GM21723 (cell line): ENCODE data around the gene FBXO10.
A peak's percentile ranks its signal among the peaks of the same experiment; 100 is the strongest.

ENCODE experiments used
- ATAC-seq: cut with Tn5 transposase; IDR thresholded peaks from one replicate; pipeline ENCODE4 v1.9.1; 2021; ENCODE audit warnings: mild to moderate bottlenecking, moderate library complexity; ENCODE audit not compliant: unreplicated experiment

Gene FBXO10

DNA sequence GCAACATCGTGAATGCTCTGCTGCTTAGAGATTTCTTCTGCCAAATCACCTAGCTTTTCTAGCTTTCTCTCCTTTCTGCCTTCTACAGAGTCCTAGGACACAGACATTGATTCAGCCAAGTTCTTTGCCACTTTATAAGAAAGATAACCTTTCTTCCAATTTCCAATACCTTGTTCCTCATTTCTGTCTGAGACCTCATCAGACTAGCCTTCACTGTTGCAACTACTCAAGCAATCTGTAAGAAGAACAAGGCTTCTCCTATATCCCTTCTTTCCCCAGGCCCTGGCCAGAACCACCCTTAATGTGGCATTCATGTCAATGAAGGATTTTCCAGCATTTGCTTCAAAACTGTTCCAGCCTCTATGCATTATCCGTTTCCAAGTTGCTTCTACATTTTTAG, 24.3 kb downstream of the FBXO10 start:
- ATAC-seq = no peak

DNA sequence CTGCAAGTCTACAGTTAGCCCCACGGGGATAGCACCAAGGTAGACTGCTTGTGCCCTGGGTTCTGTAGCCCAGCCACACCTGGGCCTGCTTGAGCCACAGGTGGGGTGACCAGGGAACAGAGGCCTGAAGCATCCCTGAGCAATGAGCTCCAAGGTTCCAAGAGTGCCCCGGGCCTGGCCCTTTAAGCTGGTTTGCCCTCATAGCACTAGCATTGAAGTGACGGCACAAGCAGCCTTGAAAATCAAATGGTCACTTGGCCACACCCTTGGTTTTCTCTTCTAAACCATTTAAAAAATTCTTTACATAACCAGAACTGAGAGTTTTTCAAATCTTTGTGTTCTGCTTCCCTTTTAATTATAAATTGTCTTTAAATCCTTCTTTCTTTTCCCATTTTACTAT, 24.7 kb downstream of the FBXO10 start:
- no peak for ATAC-seq

DNA sequence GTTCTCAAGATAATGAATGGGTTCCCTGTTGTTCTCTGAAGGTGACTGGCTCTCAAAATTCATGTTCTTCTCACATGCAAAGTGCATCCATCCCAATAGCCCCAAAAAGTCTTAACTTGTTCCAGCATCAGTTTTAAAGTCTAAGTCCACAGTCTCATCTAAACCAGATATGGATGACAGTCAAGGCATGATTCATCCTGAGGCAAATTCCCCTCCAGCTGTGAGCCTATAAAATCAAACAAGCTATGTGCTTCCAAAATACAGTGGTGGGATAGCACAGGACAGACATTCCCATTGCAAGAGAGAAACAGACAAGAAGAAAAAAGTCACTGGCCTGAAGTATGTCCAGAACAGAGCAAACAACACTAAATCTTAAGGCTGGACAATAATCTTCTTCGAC, 25.4 kb downstream of the FBXO10 start:
- no peak for ATAC-seq

DNA sequence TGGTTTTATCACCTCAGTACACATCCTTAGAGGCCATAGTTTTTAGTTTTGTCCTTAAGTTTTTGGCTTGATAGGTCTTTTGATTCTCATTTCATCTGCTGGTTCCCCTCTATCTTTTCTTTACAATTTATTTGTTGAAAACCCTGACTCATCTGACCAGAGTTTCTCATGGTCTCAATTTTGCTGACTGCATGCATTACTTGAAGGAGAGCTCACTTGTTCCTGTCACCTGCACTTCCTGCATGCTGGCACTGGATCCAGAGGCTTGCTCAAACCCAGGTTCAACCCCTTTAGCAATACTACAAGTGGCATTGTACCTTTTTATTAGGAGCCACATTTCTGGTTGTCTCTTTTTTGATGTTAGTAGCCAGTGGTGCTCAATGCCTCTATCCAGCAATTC, 26.7 kb downstream of the FBXO10 start:
- no peak for ATAC-seq

DNA sequence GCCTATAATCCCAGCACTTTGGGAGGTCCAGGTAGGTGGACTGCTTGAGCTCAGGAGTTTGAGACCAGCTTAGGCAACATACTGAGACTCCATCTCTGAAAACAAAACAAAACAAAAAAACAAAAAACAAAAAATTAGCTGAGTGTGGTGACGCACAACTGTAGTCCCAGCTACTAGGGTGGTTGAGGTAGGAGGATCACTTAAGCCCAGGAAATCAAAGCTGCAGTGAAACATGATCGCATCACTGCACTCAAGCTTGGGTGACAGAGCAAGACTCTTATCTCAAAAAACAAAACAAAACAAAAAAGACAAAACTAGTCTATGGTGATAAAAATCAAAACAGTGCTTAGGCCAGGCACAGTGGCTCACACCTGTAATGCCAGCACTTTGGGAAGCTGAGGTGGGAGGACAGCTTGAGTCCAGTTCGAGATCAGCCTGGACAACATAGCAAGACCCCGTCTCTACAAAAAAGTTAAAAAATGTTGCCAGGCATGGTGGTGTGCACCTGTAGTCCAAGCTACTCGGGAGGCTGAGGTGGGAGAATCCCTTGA, 28.8 kb downstream of the FBXO10 start:
- no peak for ATAC-seq

DNA sequence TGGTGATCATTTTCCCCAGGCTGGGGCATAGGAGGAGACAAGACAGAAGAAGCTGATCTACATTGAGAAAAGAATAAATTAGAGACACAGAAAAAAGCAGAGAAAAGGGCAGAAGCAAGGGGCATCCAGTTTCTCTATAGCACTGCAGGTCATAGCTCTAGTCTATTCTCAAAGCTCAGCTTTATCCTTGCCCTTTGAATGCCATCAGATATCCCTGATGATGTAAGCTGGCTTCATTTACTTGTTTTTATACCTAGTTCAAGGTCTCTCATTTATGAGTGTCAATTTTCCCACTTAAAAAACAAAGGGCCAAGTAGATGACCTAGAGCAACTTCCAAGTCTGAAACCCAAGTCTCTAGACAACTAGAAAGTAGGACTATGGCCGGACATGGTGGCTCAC, 32.7 kb downstream of the FBXO10 start:
- ATAC-seq = no peak

DNA sequence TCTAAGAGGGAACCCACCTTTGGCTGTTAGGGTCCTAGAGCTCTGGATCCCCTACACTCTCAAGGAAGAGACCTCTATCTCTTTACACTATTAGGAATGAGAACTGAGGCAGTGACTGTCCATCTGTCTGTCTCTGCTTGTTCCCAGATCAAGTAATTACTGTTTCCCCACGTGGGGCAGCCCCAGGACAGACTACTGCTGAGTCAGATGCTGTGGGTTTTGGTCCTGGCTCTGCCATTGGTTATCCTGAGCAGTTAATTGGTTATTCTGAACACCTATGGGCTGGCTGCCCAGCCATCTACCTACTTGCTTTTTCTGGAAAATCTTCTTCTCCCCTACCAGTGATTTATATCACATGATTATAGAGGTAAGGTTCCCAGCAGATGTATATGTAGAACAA, 33.3 kb downstream of the FBXO10 start:
- ATAC-seq = no peak

DNA sequence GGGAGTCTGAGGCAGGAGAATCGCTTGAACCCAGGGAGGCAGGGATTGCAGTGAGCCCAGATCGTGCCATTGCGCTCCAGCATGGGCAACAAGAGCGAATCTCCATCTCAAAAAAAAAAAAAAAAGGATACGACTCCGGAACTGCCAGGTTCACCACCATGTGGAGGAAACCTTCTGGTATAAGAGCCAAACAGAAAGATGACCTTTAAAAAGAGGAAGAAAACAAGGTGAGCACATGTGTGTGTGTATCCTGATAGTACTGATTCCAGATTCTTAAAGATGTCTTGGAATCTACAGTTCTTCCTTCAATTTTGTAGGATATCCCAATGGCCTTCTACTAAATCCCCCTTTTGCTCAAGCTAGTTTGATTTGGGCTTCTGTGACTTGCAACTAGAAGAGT, 33.7 kb downstream of the FBXO10 start:
- ATAC-seq = no peak

DNA sequence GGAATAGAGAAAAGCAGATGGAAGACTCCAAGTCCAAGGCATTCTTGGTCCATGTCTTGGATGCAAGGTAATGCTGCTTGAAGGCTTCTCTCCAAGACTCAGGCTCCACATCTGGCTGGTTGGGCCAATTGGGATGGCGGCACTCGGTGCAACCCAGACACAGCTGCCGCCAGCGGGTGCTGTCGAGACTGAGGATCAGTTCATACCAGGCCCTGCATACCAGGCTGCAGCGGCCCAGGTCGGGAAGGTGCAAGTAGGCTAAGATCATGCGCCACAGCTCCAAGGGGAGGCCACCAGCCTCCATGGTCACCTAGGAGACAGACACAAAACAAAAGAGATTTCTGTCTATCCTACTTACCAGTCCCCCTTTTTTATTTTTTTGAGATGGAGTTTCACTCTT, 34.7 kb downstream of the FBXO10 start:
- no peak for ATAC-seq

DNA sequence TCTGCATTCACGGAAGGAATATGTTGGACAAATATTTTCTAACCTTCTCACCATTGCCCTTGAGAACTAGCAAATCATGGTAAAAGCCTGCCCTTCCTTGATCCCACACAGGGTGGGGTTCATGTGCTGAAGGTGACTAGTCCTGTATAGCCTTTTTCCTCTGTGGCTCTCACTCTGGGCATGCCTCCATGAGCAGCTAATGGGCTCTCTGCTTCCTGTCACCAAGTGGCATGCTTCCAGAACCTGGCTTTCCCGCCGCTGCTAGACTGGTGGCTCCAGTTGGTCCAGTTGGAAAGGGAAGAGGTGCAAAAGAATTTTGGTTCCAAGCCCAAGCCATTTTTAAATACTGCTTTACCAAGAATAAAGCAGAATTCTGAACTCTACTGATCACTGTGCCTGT, 35.5 kb downstream of the FBXO10 start:
- ATAC-seq = no peak

DNA sequence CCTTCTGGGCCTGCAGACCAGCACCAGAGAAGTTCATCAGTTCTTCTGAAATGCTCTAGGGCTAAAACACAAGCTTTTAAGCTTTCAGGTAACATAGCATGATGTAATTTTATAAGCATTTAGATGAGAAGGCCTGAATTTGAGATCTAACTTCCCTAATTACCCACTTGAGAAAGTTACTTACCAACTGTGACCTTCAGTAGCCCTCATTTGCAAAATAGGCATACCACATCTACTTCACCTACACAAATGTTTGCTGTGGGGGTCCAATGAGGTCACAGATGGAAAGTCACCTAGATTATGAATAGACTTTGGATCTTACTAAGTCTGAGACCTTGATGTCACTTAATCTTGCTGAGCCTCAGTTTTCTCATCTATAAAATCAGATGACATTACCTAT, 36.5 kb downstream of the FBXO10 start:
- no peak for ATAC-seq

DNA sequence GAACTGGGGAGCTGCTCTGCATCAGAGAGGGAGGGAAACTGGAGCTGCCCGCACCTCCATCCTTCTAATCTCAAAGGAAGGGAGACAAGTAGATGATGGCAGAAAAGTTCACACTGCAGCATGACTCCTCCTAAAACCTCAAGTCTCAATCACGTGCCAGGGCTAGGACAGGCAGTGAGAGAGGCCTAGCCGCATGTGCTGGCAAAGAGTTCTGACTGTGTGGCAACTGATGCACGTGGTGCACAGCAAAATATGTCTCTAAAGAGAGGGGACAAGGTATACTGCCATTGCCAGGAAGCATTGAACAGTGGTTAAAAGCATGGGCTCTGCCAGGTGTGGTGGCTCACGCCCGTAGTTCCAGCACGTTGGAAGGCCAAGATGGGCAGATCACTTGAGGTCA, 38.1 kb downstream of the FBXO10 start:
- ATAC-seq = no peak

DNA sequence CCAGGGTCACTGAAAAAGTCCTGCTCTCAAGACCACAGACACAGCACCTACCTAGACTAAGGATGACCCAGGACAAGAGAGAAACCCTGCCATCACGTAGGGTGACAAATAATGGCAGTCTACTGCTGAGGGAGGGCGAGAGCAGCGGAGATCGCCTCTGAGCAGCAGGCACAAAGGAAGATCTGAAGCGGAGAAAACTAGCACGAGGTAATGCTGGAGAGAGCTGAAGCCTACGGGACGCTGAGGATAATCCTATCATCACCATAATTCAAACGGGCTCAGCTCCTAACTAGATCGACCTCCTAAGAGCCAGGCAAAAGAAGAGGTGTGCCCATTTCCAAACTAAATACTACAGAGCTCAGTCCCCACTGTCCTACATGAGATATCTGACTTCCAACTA, 41.3 kb downstream of the FBXO10 start:
- ATAC-seq = no peak

DNA sequence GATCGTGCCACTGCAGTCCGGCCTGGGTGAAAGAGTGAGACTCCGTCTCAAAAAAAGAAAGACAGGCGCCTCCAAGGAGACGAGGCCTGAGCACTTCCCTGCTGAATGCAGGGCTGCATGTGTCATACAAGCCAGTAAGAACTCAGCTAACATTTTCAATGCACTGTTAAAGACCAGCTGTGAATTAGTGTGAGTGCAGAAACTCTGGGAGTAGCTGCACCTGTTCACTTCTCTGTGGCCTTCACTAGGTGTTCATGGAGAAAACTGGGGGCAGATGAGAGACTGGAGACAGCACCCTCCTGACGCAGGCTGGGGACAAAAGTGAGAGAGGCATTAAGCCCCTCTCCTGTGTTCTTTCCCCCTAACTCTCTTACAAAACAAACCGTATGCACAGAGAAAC, 41.8 kb downstream of the FBXO10 start:
- ATAC-seq = no peak

DNA sequence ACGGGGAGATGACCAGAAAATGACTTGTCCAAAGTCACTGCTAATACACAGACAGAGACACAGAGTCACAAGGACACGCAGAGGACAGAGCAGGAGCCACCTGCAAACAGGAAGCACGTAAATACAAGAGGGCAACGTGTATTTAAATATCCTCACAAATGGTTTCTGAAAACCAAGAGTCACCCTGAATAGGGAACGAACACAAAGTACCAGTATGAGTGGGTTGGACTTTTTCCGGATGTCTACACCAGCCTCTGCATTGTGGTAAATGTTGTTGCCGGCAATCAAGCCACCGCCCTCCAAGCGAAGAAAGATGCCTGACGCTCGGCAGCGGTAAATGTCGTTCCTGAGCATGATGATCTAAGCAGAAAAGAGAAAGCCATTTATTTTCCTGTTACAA, 44.5 kb downstream of the FBXO10 start:
- peak; percentile 75 for ATAC-seq

DNA sequence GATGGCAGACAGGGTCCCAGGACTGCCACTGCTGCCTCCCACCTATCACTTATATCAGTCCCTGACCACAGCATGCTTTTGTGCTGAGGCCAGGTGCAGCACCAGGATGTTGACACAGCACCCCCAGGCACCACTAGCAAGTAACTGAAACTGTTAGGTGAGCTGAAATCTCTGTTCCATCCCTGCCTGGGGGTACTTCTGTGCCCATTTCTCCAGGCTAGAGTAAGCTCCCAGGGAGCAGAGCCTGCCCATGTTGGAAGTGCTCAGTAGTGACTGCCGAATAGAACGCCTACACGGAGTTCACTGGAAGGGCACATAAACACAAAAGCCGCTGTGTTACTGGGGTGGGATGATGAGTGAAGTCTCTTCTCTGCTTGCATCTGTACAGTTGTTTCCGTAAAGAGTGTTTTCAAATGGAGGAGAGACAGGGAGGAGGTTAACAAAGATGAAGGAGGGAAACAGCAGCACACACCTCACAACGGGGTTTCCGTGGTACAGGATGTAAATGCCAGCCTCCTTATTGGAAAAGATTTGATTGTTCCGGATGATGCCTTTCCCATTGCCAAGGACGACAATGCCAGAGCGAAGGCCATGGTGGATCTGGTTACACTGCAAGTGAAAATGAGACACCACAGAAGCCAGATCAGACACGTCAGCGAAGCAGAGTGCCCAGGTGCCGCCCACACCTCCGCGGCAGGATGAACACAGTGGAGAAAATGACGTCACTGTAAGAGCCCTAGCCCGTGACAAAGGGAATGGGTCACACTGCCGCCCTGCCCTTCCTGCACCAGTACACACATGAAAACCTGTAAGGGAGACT, 47.3 kb downstream of the FBXO10 start:
- ATAC-seq = peak; percentile 67

DNA sequence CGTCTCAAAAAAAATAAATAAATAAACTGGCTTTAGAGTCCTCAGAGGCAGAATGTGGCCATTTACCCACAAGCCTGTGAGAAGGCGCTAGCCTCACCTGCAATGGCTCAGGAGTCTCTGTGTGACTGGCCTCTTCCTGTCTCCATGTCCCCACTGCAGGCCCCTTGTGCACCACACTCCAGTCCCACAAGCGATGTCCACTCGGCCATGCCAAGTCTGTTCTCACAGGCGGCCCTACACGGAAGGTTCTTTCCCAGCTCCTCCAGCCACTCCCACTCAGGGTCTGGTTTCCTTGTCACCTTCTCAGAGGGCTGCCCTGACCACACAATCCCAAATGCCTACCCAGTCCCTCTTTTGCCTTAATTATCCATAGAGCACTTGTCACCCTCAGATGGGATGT, 52.3 kb downstream of the FBXO10 start:
- ATAC-seq = no peak

DNA sequence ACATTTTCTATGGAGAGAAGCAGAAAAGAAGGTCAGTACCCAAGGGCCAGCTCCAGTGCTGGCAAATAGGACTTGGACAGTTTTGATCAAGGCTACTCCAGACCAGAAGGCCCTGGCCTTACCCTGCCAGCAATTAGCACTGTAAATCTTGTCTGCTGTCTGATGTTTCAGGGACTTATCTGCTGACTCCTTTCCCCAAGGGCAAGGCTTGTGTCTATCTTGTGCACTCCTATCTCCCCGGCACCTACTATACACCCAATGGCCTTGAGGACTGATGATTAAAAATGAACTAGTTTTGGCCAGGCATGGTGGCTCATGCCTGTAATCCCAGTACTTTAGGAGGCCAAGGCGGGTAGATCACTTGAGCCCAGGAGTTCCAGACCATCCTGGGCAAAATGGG, 53.2 kb downstream of the FBXO10 start:
- no peak for ATAC-seq

DNA sequence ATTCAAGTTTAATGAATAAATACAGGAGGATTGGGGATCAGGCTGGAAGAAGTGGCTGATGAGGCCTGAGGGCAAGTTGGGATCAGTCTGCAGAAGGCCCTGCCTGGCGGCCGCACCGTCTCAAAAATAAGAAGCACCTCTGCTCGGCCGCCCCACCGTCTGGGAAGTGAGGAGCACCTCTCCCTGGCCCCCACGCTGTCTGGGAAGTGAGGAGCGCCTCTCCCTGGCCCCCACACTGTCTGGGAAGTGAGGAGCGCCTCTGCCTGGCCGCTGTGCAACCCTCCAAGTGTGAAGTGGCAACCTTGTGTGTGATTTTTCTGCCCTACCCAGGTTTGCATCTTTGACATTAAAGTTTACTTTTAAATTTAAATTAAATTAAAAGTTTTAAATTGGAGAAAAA, 55.1 kb downstream of the FBXO10 start:
- ATAC-seq = no peak

DNA sequence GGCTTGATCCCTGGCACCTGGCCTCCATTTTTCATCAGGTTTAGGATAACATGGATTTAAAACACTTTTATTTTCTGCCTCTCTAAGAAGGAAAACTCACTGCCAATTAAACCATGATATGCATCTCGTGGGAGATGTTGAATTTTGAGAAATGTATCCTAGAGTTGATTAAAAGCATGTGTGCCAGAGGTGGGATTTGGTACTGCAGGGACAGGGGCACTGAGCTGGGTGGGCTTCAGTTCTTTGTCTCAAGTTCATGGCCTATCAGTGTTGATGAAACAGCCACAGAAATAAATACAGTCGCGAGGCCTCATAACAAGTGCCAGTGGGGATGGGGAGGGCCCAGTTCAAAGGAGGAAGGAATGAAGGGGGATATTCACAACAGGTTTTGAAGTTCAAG, 55.5 kb downstream of the FBXO10 start:
- ATAC-seq = no peak

DNA sequence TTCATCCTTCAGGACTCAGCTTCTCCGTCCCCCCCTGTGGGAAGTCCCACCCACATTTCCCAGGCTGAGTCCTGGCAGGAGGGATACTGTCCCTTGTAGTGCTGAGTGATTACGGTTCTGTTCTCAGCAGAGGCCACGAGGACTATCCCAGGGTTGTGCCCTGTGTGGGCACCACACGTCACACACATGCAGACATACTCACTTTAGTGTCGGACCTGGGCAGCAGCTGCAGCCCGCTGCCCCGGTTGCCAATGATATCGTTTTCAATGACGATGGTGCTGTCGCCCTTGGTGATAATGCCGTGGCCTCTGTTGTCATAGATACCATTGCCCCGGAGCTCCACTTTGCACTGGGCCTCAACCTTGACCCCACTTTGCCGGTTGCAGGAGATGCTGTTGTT, 58.3 kb downstream of the FBXO10 start:
- ATAC-seq = no peak

DNA sequence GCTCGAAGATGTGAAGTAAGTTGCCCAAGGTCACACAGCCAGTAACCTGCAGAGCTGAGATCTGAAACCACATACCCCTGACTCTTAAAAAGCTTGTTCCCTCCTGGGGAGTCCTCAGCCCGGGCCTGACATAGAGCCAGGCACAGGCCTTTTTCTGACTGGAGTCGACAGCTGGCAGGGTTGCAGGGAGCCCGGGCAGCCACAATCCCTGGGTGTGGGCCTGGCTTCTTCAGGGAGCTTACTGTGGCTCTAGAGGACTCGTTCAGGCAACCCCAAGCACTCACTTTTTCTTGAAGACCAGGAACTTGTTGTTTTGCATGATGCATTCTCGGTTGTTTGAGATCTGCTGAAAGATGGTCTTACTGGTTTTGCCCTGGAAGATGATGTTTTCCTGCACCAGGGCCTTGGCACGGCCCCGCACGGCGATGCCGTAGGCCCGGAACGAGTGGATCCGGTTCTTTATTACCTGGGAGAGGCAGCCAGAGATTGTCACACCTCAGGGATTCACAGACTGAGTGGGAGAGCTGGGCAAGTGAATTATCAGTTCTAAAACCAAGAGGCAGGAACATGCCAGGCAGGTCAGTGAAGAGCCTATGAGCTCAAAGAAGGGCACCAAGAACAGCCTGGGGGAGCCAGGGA, 60.4 kb downstream of the FBXO10 start:
- ATAC-seq = no peak
